SIG-M5 (cell line): ENCODE measurements around the gene METTL13.

Experiments
- DNase-seq: peaks from one replicate; lab custom pipeline; 2025; lab: John Stamatoyannopoulos, UW

Gene METTL13, protein sequence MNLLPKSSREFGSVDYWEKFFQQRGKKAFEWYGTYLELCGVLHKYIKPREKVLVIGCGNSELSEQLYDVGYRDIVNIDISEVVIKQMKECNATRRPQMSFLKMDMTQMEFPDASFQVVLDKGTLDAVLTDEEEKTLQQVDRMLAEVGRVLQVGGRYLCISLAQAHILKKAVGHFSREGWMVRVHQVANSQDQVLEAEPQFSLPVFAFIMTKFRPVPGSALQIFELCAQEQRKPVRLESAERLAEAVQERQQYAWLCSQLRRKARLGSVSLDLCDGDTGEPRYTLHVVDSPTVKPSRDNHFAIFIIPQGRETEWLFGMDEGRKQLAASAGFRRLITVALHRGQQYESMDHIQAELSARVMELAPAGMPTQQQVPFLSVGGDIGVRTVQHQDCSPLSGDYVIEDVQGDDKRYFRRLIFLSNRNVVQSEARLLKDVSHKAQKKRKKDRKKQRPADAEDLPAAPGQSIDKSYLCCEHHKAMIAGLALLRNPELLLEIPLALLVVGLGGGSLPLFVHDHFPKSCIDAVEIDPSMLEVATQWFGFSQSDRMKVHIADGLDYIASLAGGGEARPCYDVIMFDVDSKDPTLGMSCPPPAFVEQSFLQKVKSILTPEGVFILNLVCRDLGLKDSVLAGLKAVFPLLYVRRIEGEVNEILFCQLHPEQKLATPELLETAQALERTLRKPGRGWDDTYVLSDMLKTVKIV

GRCh38 chr1:171781176-171781875 lies at the start of gene METTL13:
Gene METTL13, plus strand, starts transcription at chr1:171781660. Its CDS starts 308 bp downstream, at chr1:171781968.
- peak; percentile 99 for DNase-seq

- DNase-seq: no peak
Measured at GRCh38 chr1:171736196-171736595, 45.3 kb upstream of the METTL13 start.

DNA sequence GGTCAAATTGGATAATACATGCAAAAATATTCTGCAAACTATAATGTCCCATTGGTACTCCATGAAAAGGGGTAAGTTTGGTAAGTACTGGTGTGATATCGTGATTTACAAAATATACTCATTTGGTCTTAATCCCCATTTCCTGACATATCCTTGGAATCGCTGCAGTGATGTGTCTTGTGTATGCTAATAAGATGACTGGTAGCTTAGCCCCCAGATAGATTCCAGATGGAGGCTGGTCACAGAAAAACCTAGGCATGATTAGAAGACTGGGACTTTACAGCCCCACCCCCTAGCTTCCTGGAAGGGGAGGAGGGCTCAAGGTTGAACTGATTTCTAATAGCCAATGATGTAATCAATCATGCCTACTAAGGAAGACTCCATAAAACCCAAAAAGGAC lies 42.5 kb upstream of the METTL13 start:
- DNase-seq: no peak

DNA sequence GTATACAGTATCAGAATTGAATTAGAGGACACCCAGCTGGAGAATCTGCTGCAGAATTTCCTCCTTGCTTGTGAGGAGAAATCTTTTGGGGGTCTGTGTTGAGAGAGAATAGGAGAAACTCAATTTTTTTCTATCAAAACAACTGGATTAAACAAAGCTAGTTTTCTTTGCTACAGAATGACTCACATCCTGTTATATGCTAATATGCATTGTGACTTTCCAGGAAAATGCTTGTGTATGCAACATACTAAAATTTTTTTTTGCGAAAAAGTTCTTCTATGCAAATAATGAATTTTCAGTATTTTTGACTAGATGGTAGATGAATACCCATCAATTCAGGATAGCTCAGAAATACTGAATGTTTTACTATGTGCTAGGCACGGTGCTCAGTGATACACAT lies 41.8 kb upstream of the METTL13 start:
- no peak for DNase-seq

- DNase-seq: no peak
Measured at GRCh38 chr1:171740356-171740863, 41.0 kb upstream of the METTL13 start.

DNA sequence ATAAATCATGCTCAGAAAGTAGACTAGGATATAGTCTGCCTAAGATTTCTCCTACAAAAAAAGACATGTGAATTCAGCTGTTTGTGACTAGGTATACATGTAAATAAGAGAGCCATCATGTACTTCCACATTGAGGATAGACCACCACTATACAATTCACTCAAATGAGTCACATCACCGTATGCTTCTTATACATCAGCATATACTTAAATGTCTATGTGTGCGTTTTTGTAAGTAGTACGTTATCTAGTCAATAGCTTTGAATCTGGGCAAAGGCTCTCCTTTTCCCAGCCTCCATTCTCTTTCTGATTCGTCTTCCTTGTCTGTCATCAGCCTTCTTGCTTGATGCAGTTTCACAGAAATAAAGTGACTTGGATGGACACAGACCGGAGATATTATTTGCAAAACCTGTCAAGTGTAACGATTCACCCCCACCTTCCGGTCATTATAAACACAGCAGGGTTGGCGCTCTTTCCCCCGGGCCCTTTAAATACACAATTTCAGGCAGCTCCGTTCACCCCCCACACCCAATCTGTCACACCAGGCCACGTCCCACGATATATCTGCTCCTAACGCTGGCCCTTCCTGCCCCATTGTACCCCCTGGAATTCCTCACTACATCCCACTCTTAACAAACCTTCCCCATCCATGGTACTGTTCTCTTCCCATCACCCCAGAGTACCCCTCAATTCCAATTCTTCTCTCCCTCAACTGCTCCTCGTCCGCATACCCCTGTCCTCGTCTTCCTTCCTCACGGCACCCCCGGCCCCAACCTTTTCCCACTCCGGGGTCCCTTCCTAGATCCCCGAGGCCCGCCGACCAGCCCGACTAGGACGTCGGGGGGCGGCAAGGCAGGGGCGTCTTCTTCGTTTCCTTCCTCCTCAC lies 40.2 kb upstream of the METTL13 start:
- no peak for DNase-seq

GRCh38 chr1:171741872-171742576 lies 39.4 kb upstream of the METTL13 start, which contains the start of gene VAMP4:
Gene VAMP4, minus strand, starts transcription at chr1:171742065. Its CDS starts 3,651 bp downstream, at chr1:171738414.
- no peak for DNase-seq

DNA sequence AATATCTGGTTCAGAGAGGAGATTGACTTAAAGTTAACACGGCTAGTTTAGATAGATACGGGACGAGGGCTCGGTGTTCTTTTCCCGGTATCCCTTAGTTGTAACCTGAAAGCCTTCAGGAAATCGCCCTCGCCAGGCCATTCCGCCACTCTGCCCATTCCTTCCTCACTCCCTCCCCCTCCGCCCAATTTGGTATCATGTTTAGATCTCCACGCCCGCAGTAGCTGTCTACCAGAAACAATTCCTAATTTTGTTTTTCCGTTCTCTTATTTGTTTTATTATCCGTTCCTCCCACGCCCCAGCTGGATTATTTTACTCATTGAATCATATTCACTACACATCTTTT lies 38.9 kb upstream of the METTL13 start:
- no peak for DNase-seq

DNA sequence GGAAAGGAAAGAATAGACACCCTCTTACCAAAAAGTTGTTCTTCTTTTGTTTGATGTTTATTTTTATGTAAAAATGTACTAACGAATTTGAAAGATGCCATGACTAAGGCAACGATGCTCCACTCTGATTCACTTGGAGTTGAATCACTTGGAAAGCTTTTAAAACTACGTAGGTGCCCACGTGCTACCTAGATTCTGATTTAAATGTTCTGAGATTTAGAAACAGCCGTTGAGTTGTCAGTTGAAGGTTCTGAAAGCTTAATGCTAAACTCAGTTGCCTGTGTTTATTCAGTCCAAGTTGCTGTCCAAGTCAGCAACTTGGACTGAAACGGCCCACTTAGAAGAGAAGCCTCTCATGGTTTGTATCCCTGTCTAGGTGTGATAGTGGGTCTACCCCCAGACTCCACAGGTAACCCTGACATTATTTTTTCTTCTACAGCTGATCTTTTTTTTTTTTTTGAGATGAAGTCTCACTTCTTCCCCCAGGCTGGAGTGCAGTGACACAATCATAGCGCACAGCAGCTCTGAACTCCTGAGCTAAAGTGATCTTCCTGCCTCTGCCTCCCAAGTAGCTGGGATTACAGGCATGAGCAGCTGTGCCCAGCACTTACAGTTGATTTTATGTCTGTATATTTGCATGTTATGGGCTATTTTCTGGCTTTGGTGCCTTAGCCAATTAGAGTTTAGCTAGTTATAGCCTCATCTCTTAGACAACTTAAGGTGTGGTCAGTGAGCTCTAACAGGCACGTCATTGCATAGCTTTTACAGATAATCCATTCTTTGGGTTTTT lies 38.2 kb upstream of the METTL13 start:
- DNase-seq: no peak

GRCh38 chr1:171744986-171745385 lies 36.5 kb upstream of the METTL13 start:
- DNase-seq: no peak

- no peak for DNase-seq
Measured at GRCh38 chr1:171748651-171749050, 32.8 kb upstream of the METTL13 start.

GRCh38 chr1:171751221-171751620 lies 30.2 kb upstream of the METTL13 start:
- no peak for DNase-seq

GRCh38 chr1:171753182-171753581 lies 28.3 kb upstream of the METTL13 start:
- DNase-seq: no peak

DNA sequence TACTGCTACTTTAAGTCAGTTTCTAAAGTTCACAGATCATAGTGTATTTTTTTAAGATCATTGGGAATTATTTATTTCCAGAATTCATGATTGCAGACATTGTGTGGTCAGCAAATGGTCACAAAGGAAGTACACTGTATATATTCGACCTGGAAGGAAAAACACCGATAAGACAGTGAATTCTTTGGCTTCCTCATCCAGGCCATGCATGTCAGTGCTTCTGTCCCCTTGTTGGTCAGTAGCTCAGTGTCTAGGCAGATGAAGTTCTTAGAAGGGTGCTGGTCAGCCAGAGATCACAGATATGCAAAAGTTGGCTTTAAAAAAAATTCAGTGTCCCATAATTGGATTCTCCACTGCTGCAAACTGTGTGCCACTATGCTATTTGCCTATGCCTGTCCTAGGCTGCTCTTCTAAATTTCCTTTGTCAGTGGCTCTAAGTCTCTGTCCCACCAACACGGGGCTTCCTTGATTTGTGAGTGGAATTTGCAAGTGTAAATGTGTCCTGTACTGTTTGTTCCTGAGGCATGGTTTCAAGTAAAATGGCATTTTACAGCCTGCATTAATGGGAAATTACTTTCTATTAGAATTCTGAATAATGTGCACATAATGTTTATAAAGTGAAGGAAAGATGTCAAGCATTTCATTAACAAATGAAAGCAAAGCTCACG lies 27.6 kb upstream of the METTL13 start:
- no peak for DNase-seq

- DNase-seq: no peak
Measured at GRCh38 chr1:171754353-171754705, 27.1 kb upstream of the METTL13 start.

DNA sequence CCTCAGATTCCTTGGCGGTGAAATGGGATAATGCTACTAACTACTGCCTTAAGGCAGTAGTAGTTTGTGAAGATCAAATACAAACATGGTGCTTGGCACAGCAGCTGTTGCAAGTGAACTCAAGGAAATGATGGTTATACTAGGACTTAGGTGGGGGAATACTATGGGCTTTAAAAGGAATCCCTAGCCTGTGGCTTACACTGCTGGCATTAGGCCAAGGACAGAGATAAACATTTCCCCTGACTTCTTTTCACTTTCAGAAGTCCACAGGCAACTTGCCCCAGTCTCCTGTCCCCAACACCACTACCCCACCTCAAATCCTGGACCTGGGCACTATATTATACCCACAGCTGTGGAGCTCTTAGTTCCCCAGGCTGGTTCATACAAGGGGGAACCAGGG lies 26.5 kb upstream of the METTL13 start:
- no peak for DNase-seq

- DNase-seq: no peak
Measured at GRCh38 chr1:171756856-171757255, 24.6 kb upstream of the METTL13 start.

- no peak for DNase-seq
Measured at GRCh38 chr1:171758011-171758410, 23.4 kb upstream of the METTL13 start.

DNA sequence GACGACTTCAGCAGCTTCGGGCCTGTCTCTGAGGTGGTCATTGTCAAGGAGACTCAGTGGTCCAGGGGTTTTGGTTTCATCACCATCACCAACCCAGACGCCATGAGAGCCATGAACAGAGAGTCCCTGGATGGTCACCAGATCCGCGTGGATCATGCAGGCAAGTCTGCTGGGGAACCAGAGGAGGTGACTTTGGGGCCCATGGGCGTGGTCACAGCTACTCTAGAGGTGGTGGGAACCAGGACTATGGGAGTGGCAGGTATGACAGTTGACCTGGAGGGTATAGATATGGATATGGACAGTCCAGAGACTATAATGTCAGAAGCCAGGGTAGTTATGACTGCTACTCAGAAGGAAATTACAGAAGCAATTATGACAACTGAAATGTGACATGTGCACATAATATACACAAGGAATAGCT lies 19.3 kb upstream of the METTL13 start:
- DNase-seq: no peak

DNA sequence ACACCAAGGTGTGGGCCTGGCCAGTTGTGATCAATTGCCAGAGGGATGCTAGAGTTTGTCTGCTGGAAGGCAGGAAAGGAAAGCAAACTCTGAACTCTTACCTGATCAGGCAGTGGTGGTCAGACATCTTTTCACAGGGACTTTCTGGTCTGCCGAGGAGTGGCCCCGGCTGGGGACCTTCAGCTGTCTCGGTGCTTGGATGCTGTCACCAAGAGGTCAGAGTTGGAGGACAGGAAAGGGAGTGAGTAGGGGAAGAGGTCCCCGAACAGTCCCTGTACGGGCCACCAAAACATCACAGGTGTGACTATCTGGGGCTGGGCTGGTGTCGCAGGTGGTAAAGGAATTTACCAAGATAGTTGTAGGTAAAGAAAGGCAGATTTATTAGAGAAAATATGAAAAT lies 17.7 kb upstream of the METTL13 start:
- DNase-seq: no peak
